Measurements from ENCODE around the gene TRIM66.

Gene TRIM66

DNA sequence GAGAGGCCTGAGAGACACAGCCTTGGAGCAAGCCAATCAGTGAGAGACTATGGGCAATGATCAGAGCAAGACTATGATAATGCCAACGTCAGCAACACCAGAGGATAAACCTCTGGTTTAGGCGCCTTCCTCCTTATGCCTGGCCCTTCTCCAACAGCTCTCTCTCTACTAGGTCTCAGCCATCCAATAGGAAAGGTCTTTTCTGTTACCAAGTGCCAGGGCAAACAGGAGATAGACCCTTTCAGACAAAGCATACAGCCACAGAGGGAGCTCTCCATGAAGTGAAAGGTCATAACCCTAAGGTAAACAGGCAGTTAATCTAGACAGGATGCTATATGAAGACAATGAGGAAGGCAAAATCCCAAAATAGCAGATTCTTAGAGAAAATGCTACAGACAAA, 98.0 kb downstream of the TRIM66 start:
- no peak for DNase-seq (ENCODE audit: extremely low read depth, low read depth)
- no peak for TF ChIP-seq CTCF (IDR thresholded peaks at IDR 0.05; ENCODE audit: low read depth, low read length)

- no peak for DNase-seq (ENCODE audit: extremely low read depth, low read depth)
- no peak for TF ChIP-seq CTCF (IDR thresholded peaks at IDR 0.05; ENCODE audit: low read depth, low read length)
These were observed 98.4 kb downstream of the TRIM66 start for GRCh38 chr11:8584082-8584481.

DNA sequence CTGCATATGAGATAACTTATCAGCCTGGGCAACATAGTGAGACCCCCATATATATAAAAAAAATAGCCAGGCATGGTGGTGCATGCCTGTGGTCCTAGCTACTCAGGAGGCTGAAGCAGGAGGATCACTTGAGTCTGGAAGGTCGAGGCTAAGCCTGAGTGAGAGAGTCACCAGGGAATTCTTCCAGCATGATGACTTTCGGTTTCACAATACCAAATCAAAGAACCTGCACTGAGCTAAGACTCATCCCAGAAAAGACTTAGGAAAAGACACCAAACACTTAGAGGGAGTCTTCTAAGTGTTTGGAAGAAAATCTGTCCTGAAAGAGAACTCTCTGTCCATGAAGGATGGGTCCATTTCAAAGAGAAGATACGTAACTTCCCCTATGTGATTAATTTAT, 101.2 kb downstream of the TRIM66 start:
- TF ChIP-seq CTCF (IDR thresholded peaks at IDR 0.05; ENCODE audit: low read depth, low read length): no peak
- no peak for DNase-seq (ENCODE audit: extremely low read depth, low read depth)

DNA sequence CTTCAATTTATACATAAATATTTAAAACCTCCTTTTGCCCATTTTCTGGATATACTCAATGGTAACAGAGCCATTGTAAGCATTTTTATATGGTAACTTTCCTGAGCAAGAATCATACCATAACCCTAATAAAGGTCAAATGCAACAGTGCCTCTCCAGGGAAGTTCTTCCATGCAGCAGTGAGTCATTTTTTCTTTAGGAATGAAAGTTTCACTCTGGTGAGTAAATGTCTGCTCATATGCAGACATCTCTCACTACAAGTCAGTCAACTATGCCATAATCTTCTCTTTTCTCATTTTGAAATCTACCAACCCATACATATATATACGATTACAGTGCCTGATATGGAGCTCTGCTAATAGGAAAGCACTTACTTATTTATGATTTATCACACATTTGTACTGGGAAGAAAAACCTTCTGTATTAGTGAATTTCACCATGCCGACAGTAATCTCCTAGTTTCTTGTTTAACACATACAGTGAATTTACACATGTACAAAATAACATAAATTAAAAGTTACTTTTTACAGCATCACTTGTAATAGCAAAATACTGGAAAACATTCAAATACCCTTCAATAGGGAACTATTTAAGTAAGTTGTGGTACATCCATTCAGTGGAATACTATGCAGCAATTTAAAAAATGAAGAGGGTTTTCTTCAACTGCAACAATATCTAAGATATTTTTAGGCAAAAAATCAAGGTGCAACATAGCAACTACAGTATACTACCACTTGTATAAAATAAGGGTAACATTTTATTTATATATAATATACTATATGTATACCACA, 104.5 kb downstream of the TRIM66 start:
- DNase-seq (ENCODE audit: extremely low read depth, low read depth): no peak
- TF ChIP-seq CTCF (IDR thresholded peaks at IDR 0.05; ENCODE audit: low read depth, low read length): no peak

- TF ChIP-seq CTCF (IDR thresholded peaks at IDR 0.05; ENCODE audit: low read depth, low read length): no peak
- DNase-seq (ENCODE audit: extremely low read depth, low read depth): no peak
These were observed 107.7 kb downstream of the TRIM66 start for GRCh38 chr11:8574798-8575197.

DNA sequence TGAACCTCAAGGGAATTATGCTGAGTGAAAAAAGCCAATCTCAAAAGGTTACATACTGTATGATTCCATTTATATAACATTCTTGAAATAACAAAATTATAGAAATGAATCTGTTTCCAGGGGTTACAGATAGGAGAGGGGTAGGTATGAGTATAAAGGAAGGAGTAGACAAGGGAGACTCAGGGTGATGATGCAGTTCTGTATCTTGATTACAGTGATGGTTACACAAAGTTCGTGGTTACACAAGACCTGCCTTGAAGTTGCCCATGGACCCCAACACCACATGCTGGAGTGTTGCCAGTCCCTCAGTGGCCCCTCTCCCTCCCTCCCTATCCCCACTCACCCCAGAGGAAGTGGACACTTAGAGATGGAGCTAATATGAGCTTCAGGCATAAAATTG, 108.7 kb downstream of the TRIM66 start:
- no peak for DNase-seq (ENCODE audit: extremely low read depth, low read depth)
- no peak for TF ChIP-seq CTCF (IDR thresholded peaks at IDR 0.05; ENCODE audit: low read depth, low read length)

DNA sequence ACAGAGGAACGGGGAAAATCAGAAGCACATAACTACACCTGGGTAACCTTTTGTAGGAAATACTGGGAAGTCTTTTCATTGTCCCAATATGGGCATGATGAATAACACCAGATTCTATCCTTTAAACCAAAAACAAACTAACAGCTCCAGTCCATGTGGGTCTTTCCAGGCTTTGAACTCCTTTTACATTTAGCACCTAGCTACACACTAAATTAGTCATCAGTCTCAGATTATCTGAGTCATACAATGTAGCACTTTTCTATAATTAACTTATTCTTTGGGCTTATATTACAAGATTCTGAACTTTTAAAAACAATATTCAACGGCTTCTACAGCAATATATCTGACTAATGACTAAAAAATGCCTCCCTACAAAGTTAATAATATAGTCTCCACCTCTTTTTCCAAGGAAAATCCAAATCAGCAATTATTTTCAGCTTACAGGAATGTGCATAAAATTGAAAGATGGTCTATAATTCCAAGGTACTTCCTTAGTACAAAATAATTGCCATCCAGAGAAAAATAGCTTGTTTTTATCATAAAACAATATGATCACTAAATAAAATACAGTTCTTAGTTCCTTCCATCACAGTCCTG, 114.8 kb downstream of the TRIM66 start:
- DNase-seq (ENCODE audit: extremely low read depth, low read depth): no peak
- no peak for TF ChIP-seq CTCF (IDR thresholded peaks at IDR 0.05; ENCODE audit: low read depth, low read length)

All from AG09319 (cell line).